ENCODE results near the gene ACYP1.

The ACYP1 gene

GRCh38 chr14:75053396-75054291 lies 10.2 kb downstream of the ACYP1 start:
- no peak overlapping the region for H3K4me3 ChIP-seq (ENCODE audit: control insufficient read depth, low read depth, low read length)
- peak; percentile 78 for DNase-seq (ENCODE audit: low read depth)
- TF ChIP-seq, protein P1, sequence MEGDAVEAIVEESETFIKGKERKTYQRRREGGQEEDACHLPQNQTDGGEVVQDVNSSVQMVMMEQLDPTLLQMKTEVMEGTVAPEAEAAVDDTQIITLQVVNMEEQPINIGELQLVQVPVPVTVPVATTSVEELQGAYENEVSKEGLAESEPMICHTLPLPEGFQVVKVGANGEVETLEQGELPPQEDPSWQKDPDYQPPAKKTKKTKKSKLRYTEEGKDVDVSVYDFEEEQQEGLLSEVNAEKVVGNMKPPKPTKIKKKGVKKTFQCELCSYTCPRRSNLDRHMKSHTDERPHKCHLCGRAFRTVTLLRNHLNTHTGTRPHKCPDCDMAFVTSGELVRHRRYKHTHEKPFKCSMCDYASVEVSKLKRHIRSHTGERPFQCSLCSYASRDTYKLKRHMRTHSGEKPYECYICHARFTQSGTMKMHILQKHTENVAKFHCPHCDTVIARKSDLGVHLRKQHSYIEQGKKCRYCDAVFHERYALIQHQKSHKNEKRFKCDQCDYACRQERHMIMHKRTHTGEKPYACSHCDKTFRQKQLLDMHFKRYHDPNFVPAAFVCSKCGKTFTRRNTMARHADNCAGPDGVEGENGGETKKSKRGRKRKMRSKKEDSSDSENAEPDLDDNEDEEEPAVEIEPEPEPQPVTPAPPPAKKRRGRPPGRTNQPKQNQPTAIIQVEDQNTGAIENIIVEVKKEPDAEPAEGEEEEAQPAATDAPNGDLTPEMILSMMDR (conservative IDR thresholded peaks at IDR 0.05; ENCODE audit: control insufficient read depth, insufficient read depth, low read depth, low read length): no peak

GRCh38 chr14:75051556-75051899 lies 12.3 kb downstream of the ACYP1 start:
- no peak for DNase-seq (ENCODE audit: low read depth)
- TF ChIP-seq, protein P1 (conservative IDR thresholded peaks at IDR 0.05; ENCODE audit: control insufficient read depth, insufficient read depth, low read depth, low read length): no peak
- peak overlapping the region; percentile 48 for H3K4me3 ChIP-seq (ENCODE audit: control insufficient read depth, low read depth, low read length)

DNA sequence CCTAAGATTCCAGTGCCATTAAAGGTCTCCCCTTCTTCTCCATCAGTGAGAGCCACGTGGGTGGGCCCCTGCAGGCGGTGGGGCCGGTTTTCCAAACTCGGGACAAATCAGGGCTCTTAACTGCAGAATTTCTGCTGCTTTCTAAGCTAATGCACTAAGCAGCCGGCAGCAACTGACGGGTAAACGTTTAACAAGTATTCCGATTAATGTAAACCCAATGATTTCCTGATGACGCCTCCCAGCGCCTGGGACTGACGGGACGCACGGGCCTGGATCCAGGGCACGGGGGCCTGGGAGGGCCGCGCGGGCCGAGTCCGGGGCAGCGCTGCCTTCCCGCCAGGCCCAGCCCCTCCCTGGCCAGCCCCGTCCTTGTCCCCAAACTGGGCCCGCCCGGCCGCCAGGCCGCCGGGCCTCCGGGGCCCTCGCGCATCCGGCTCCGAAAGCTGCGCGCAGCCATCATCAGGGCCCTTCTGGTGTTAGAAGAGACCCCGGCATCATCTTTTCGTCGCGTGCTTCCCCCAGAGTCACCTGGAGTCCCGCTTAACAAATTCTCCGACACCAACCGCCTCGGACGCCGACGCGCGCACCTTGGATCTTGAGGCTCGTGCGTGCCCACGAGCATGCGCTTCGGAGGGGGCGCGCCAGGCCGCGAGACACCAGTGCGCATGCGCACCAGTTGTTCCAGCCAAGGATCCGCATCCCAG lies 12.8 kb downstream of the ACYP1 start, which contains the start of gene MLH3:
Gene MLH3 (minus strand): TSS at position 616 of the 704 bp plus-strand sequence. CDS start 1,812 bp downstream, outside the sequence.
- peak; percentile 72 for DNase-seq (ENCODE audit: low read depth)
- TF ChIP-seq, protein P1 (conservative IDR thresholded peaks at IDR 0.05; ENCODE audit: control insufficient read depth, insufficient read depth, low read depth, low read length): no peak
- peak within 1 kb of the TSS; percentile 48 for H3K4me3 ChIP-seq (ENCODE audit: control insufficient read depth, low read depth, low read length)

GRCh38 chr14:75049731-75050201 lies 14.1 kb downstream of the ACYP1 start:
- TF ChIP-seq, protein P1 (conservative IDR thresholded peaks at IDR 0.05; ENCODE audit: control insufficient read depth, insufficient read depth, low read depth, low read length): no peak
- DNase-seq (ENCODE audit: low read depth): peak; percentile 76
- no peak overlapping the region for H3K4me3 ChIP-seq (ENCODE audit: control insufficient read depth, low read depth, low read length)

- no peak overlapping the region for H3K4me3 ChIP-seq (ENCODE audit: control insufficient read depth, low read depth, low read length)
- no peak for DNase-seq (ENCODE audit: low read depth)
- TF ChIP-seq, protein P1 (conservative IDR thresholded peaks at IDR 0.05; ENCODE audit: control insufficient read depth, insufficient read depth, low read depth, low read length): no peak
Observed at GRCh38 chr14:75049136-75049535, 14.7 kb downstream of the ACYP1 start.

GRCh38 chr14:75048101-75048500 lies 15.7 kb downstream of the ACYP1 start:
- H3K4me3 ChIP-seq (ENCODE audit: control insufficient read depth, low read depth, low read length): no peak overlapping the region
- DNase-seq (ENCODE audit: low read depth): no peak
- TF ChIP-seq, protein P1 (conservative IDR thresholded peaks at IDR 0.05; ENCODE audit: control insufficient read depth, insufficient read depth, low read depth, low read length): no peak

All from fibroblast of mammary gland (primary cell).